GM12878 (cell line): ENCODE data around the gene GNPNAT1. TPM values are rescaled to one million over a fixed set of nuclear protein-coding genes. Genes with fewer than 3 reads are reported as not detected.

ENCODE experiments used
- ATAC-seq: fragments of 200-7000 bp; cut with Tn5 transposase; 3 replicates; pipeline ENCODE4 v1.9.1; 2020; ENCODE audit warnings: mild to moderate bottlenecking, moderate library complexity
- BruUV-seq: library from RNA; stranded (reverse); fragments of 400-500 nt; replicated peaks from 2 replicates; lab custom pipeline; 2021; lab: Mats Ljungman, UMichigan
- CTCF ChIA-PET: fragments of 300-600 bp; sonication (Branson Sonifier 250); formaldehyde crosslinking; extraction: SDS; loops from one replicate; lab custom pipeline; 2021; ENCODE audit warnings: inconsistent platforms; lab: Yijun Ruan, JAX
- POLR2A ChIA-PET: fragments of 350-600 bp; formaldehyde crosslinking; extraction: SDS; loops from one replicate; lab custom pipeline; 2021; ENCODE audit warnings: inconsistent platforms; lab: Charles Lee
- RAD21 ChIA-PET: fragments of 300-600 bp; sonication (Branson Sonifier 250); formaldehyde crosslinking; loops from one replicate; lab custom pipeline; 2023; ENCODE audit warnings: antibody characterized with exemption; ENCODE audit not compliant: unreplicated experiment; lab: Charles Lee
- SMC1A ChIA-PET: fragments of 300-600 bp; sonication (Branson Sonifier 250); formaldehyde crosslinking; loops from one replicate; lab custom pipeline; 2023; ENCODE audit not compliant: unreplicated experiment, uncharacterized antibody; lab: Charles Lee
- DNase-seq: peaks from one replicate; pipeline ENCODE4 v3.0.0-alpha.2; 2011; ENCODE audit warnings: low read depth, low spot score
- FAIRE-seq: peaks from 3 replicates; lab custom pipeline; 2011; peaks lifted over from hg19 to GRCh38; lab: Jason Lieb, UNC
- H2AFZ ChIP-seq: 2 replicates; pipeline ENCODE4 v1.6.0; 2011; ENCODE audit warnings: low read depth, low read length, control low read depth; ENCODE audit not compliant: control insufficient read depth
- H3K27ac ChIP-seq: 2 replicates; pipeline ENCODE4 v1.5.1; 2011; ENCODE audit warnings: control low read depth; ENCODE audit not compliant: control insufficient read depth, insufficient read depth
- H3K27me3 ChIP-seq, 2 experiments: replicated peaks in 1 of 2; 2 replicates each; pipeline versions ENCODE4 v1.6.0 to v1.6.1; 2011; ENCODE audit warnings: low read length in 1 of 2; ENCODE audit not compliant: control insufficient read depth in 2 of 2, insufficient read depth in 2 of 2
- H3K36me3 ChIP-seq, 2 experiments: 2 replicates each; pipeline ENCODE4 v1.5.1; 2011; ENCODE audit warnings: low read length in 1 of 2; ENCODE audit not compliant: control insufficient read depth in 2 of 2, insufficient read depth in 2 of 2
- H3K4me1 ChIP-seq: 2 replicates; pipeline ENCODE4 v1.6.1; 2011; ENCODE audit warnings: mild to moderate bottlenecking, low read length, moderate library complexity, mixed read lengths; ENCODE audit not compliant: control insufficient read depth, insufficient read depth
- H3K4me2 ChIP-seq: 2 replicates; pipeline ENCODE4 v1.6.0; 2011; ENCODE audit warnings: control low read depth; ENCODE audit not compliant: control insufficient read depth, insufficient read depth
- H3K4me3 ChIP-seq: fragments of 200-600 bp; sonication (generic); 2 replicates; pipeline ENCODE4 v1.5.1; 2016
- H3K79me2 ChIP-seq: 2 replicates; pipeline ENCODE4 v1.6.0; 2011; ENCODE audit warnings: low read length; ENCODE audit not compliant: control insufficient read depth, insufficient read depth
- H3K9ac ChIP-seq: 2 replicates; pipeline ENCODE4 v1.8.0; 2011; ENCODE audit warnings: low read length, control low read depth, mixed read lengths; ENCODE audit not compliant: control insufficient read depth, insufficient read depth
- H3K9me3 ChIP-seq: replicated peaks from 3 replicates; pipeline ENCODE4 v1.5.1; 2011; ENCODE audit warnings: mild to moderate bottlenecking, low read length; ENCODE audit not compliant: control insufficient read depth, insufficient read depth
- H4K20me1 ChIP-seq: 2 replicates; pipeline ENCODE4 v1.6.0; 2011; ENCODE audit not compliant: control insufficient read depth, insufficient read depth
- ETV6 ChIP-seq, 2 experiments: fragments of 450-650 bp in 1 of 2; IDR thresholded peaks in 1 of 2; conservative IDR thresholded peaks in 1 of 2; 2 replicates each; pipeline ENCODE4 v1.6.1; 2014; ENCODE audit warnings: antibody characterized with exemption in 1 of 2, borderline replicate concordance in 1 of 2, low read depth in 1 of 2, mild to moderate bottlenecking in 1 of 2, moderate library complexity in 1 of 2
- JUND ChIP-seq: IDR thresholded peaks from 2 replicates; pipeline ENCODE4 v1.6.1; 2012; ENCODE audit warnings: low read depth, mild to moderate bottlenecking, low read length, improper control_type of control experiment, moderate library complexity
- KAT2A ChIP-seq: conservative IDR thresholded peaks from 2 replicates; pipeline ENCODE4 v1.6.1; 2011; ENCODE audit warnings: low read depth, low read length; ENCODE audit not compliant: control insufficient read depth
- SPI1 ChIP-seq: IDR thresholded peaks from 2 replicates; pipeline ENCODE4 v1.6.1; 2011; ENCODE audit warnings: low read depth, mild to moderate bottlenecking, low read length, moderate library complexity, borderline replicate concordance; ENCODE audit not compliant: insufficient read depth
- STAT1 ChIP-seq: fragments of 450-650 bp; conservative IDR thresholded peaks from 2 replicates; pipeline ENCODE4 v1.6.1; 2014; ENCODE audit warnings: antibody characterized with exemption, mild to moderate bottlenecking
- ZNF207 ChIP-seq: fragments of 450-650 bp; IDR thresholded peaks from 2 replicates; pipeline ENCODE4 v1.6.1; 2014; ENCODE audit warnings: antibody characterized with exemption, mild to moderate bottlenecking, borderline replicate concordance
- WGBS: methylation state at CpG from one replicate; pipeline ENCODE4 v1.1.6; 2016; ENCODE audit warnings: low lambda C conversion rate; ENCODE audit not compliant: insufficient replicate concordance, insufficient coverage; ENCODE audit errors: missing lambda C conversion rate; 5-methylcytosine and 5-hydroxymethylcytosine counted together
- in situ Hi-C: fragments of 300-500 bp; cut with MboI; formaldehyde crosslinking; loops from 9 replicates; pipeline ENCODE4 v1.14.3; 2018; ENCODE audit warnings: mixed read lengths
- intact Hi-C: fragments of 100-400 bp; cut with micrococcal nuclease; formaldehyde crosslinking; loops from one replicate; pipeline ENCODE4 v1.14.2; 2022; ENCODE audit not compliant: unreplicated experiment
- polyA plus RNA-seq, 11 experiments: library from polyadenylated mRNA; depleted of rRNA in 4 of 11; unstranded in 6 of 11; stranded (reverse) in 5 of 11; fragments of >200 nt; fragmentation: Nextera tagmentation in 4 of 11; fragmentation: Illumina TruSeq in 1 of 11; extraction: Ambion mirVana in 4 of 11; extraction: Trizol in 1 of 11; gene quantifications; 1 replicate in 1 of 11; 2 replicates in 10 of 11; pipeline versions ENCODE4 v1.2.1 to v1.2.3, GENCODE V29; 2011 to 2016; ENCODE audit warnings: inconsistent platforms in 2 of 11, missing spikeins in 2 of 11, low read depth in 1 of 11
- total RNA-seq, 4 experiments: library from RNA; depleted of rRNA in 3 of 4; stranded (reverse); fragments of >200 nt in 3 of 4; fragmentation: Illumina TruSeq in 1 of 4; extraction: Trizol in 1 of 4; gene quantifications; 2 replicates each; pipeline versions ENCODE4 v1.2.1 to v1.2.3, GENCODE V29; 2013 to 2021
- TF ChIP-seq, protein P1 (sequence below): IDR thresholded peaks from 2 replicates; pipeline ENCODE4 v1.6.1; 2012; ENCODE audit warnings: low read depth, low read length, improper control_type of control experiment

The GNPNAT1 gene
- total and polyA plus RNA-seq, 10 of the 15 experiments (the other 5 are each of a cell fraction or from before 2014, with no cell fraction given): 18.9 to 52.6 (median 28.2) TPM

DNA sequence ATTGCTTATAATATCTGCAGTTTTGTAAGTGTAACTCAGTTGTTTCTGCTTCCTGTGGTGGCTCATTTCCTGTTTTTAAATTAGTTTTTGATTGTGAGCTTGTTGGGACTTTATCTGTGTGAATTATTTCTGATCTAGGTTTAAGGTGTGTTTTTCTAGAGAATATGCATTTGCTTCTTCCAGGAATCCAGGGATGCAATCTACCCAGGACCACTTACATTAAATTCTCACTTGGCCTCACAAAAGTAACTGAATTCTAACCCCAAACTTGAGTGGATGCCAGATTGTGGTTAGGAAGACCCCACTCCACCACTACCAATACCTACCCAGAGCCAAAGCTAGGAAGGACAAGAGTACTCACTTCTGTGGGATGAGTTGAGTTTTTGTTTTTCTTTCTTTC is 49.5 kb downstream of the GNPNAT1 start (continued):
- TF ChIP-seq ETV6 (conservative IDR thresholded peaks at IDR 0.05 in 1 of 2, IDR thresholded peaks at IDR 0.05 in 1 of 2; ENCODE audit: borderline replicate concordance in 1 of 2, low read depth in 1 of 2) (no peak), ZNF207 (no peak), STAT1 (no peak), JUND (no peak), SPI1 (peak; percentile 72; the same call in 1 of the 2 replicates)

DNA sequence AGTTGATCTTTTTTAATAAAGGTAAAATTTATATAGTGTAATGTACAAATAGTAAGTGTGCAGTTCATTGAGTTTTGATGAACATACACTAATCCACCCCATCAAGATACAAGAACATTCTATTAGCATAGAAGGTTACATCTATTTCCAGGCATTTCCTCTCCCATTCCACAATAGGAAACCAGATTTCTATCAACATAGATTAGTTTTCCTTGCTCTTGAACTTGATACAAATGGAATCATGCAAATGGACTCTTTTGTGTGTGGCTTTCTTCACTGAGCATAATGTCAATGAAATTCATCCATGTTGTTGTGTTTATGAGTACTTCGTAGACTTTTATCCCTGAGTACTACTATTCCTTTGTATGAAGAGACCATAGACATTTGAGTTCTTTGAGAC is 50.7 kb downstream of the GNPNAT1 start:
- H3K27me3 ChIP-seq: no peaks in the 10 kb centered on the region
- no peak overlapping the region for H3K4me2 ChIP-seq
- no peak for ATAC-seq
- no peak overlapping the region for H3K9ac ChIP-seq
- no peak for FAIRE-seq
- peaks cover 0 to 2% of the 10 kb centered on the region in 2 experiments; a peak in 2 of 4 replicates for H3K36me3 ChIP-seq
- H3K9me3 ChIP-seq: no peaks in the 10 kb centered on the region
- no peak overlapping the region for H2AFZ ChIP-seq
- no peak overlapping the region for H3K4me3 ChIP-seq
- no TSS peak for BruUV-seq
- ChIA-PET POLR2A (interaction anchor here (1.5 to 2.7 kb wide), 2 partner anchors 11 to 45 kb away, joined by 3 to 30 read pairs; partner anchors contain the start of gene STYX), SMC1A (interaction anchor here (1.7 to 1.9 kb wide), 2 partner anchors 17 to 40 kb away, joined by 5 to 13 read pairs; no protein-coding TSS in a partner anchor)
- no peak overlapping the region for H3K27ac ChIP-seq
- DNase-seq: no peak
- in situ Hi-C loops: no loop called here
- peaks cover 20% of the 10 kb centered on the region for H3K79me2 ChIP-seq
- peaks cover 9% of the 10 kb centered on the region for H3K4me1 ChIP-seq
- intact Hi-C loops: no loop called here
- H4K20me1 ChIP-seq: no peaks in the 10 kb centered on the region
- TF ChIP-seq KAT2A: no peak
- TF ChIP-seq, protein P1, sequence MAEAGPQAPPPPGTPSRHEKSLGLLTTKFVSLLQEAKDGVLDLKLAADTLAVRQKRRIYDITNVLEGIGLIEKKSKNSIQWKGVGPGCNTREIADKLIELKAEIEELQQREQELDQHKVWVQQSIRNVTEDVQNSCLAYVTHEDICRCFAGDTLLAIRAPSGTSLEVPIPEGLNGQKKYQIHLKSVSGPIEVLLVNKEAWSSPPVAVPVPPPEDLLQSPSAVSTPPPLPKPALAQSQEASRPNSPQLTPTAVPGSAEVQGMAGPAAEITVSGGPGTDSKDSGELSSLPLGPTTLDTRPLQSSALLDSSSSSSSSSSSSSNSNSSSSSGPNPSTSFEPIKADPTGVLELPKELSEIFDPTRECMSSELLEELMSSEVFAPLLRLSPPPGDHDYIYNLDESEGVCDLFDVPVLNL: no peak
- TF ChIP-seq, all 136 proteins: peak for 0
- 100% methylated on average over 1 of the region's 1 CpG for WGBS
- ChIA-PET CTCF (no interaction called here), RAD21 (no interaction called here)
